Measurements from ENCODE around the gene CAMK1D. TPM values are rescaled to one million over a fixed set of nuclear protein-coding genes. Genes with fewer than 3 reads are reported as not detected.
A peak's percentile ranks its signal among the peaks of the same experiment; 100 is the strongest.

CAMK1D gene
- polyA plus RNA-seq, 1 of the 3 experiments (the other 2 are of a cell fraction) = 4.1 TPM

GRCh38 chr10:12846718-12847117 is 497.4 kb downstream of the CAMK1D start (continued):
- TF ChIP-seq, protein P1, sequence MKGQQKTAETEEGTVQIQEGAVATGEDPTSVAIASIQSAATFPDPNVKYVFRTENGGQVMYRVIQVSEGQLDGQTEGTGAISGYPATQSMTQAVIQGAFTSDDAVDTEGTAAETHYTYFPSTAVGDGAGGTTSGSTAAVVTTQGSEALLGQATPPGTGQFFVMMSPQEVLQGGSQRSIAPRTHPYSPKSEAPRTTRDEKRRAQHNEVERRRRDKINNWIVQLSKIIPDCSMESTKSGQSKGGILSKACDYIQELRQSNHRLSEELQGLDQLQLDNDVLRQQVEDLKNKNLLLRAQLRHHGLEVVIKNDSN (IDR thresholded peaks at IDR 0.05; ENCODE audit: borderline replicate concordance, low read depth) = no peak
- TF ChIP-seq NFIC (IDR thresholded peaks at IDR 0.05; ENCODE audit: borderline replicate concordance) (no peak), RFX5 (IDR thresholded peaks at IDR 0.05; ENCODE audit: low read length) (no peak), RCOR1 (IDR thresholded peaks at IDR 0.05; ENCODE audit: low read length) (no peak)

DNA sequence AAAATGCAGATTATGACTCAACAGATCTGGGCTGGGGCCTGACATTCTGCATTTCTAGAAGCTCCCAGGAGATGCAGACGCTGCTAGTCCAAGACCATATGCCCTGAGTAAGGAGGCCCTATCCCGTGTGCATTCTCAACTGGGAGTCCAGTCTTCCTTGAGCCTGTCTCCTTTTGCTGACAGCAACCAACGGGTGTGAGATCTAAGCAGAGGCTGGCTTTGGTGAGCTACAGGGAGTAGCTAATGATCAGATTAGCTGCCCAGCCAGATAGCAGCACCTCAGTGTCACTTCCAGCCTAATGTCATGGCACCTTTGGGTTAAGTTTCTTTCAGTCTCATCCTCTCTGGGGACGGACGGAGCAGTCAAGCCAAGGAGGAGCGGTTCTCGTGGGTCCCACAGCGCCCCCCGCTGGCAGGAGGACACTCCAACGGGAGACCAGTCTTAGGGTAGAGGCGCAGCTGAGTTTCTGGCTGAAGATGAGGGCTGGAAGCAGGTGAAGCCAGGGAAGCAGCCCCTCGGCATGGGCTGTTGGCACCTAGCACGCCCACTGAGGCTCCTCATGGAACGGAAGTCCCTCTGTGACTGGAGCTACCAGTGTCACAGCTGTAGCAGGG is 498.1 kb downstream of the CAMK1D start:
- Histone ChIP-seq H3K4me2 (no peak overlapping the region), H3K4me1 (ENCODE audit: control insufficient read depth in 1 of 2, insufficient read depth in 2 of 2, low read depth in 1 of 2, low read length in 1 of 2) (peaks cover 0 to 21% of the 10 kb centered on the region in 2 experiments; a peak in 1 of 4 replicates), H3F3A (replicated peaks; ENCODE audit: insufficient read depth) (no peaks in the 10 kb centered on the region), H4K20me1 (ENCODE audit: insufficient read depth) (no peaks in the 10 kb centered on the region), H3K9ac (no peak overlapping the region), H3K9me2 (no peaks in the 10 kb centered on the region), H3K27ac (ENCODE audit: low read depth in 2 of 2, low read length in 1 of 2) (no peak overlapping the region), H3K9me3 (no peaks in the 10 kb centered on the region), H3K27me3 (ENCODE audit: insufficient read depth) (no peaks in the 10 kb centered on the region), H3K4me3 (ENCODE audit: low read depth in 2 of 2, low read length in 1 of 2) (no peak overlapping the region; a peak in 1 of 4 replicates), H3K79me2 (ENCODE audit: insufficient read depth) (no peaks in the 10 kb centered on the region), H3K36me3 (replicated peaks in 1 of 2; ENCODE audit: control insufficient read depth in 1 of 2, insufficient read depth in 2 of 2, low read length in 1 of 2) (no peaks in the 10 kb centered on the region), H2AFZ (ENCODE audit: low read depth) (no peak overlapping the region)
- CTCF ChIA-PET = interaction anchor here (1.3 to 1.9 kb wide), 3 partner anchors 8 to 65 kb away, joined by 5 to 7 read pairs (median 5); no protein-coding TSS in a partner anchor
- 89% methylated on average over 9 of the region's 14 CpGs for WGBS (ENCODE audit: low lambda C conversion rate)
- POLR2A ChIA-PET = interaction anchor here (0.6 kb wide), 1 partner anchor 192 kb away, joined by 3 read pairs; no protein-coding TSS in a partner anchor
- peak; percentile 32 for DNase-seq
- TF ChIP-seq, protein P2, sequence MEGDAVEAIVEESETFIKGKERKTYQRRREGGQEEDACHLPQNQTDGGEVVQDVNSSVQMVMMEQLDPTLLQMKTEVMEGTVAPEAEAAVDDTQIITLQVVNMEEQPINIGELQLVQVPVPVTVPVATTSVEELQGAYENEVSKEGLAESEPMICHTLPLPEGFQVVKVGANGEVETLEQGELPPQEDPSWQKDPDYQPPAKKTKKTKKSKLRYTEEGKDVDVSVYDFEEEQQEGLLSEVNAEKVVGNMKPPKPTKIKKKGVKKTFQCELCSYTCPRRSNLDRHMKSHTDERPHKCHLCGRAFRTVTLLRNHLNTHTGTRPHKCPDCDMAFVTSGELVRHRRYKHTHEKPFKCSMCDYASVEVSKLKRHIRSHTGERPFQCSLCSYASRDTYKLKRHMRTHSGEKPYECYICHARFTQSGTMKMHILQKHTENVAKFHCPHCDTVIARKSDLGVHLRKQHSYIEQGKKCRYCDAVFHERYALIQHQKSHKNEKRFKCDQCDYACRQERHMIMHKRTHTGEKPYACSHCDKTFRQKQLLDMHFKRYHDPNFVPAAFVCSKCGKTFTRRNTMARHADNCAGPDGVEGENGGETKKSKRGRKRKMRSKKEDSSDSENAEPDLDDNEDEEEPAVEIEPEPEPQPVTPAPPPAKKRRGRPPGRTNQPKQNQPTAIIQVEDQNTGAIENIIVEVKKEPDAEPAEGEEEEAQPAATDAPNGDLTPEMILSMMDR (IDR thresholded peaks at IDR 0.05) = peak; percentile 53
- TF ChIP-seq TEAD4 (IDR thresholded peaks at IDR 0.05; ENCODE audit: borderline replicate concordance, insufficient read depth) (no peak), ZBTB33 (IDR thresholded peaks at IDR 0.05; ENCODE audit: borderline replicate concordance, low read depth) (no peak), NFIC (IDR thresholded peaks at IDR 0.05; ENCODE audit: borderline replicate concordance) (no peak)

Data from SK-N-SH (cell line).